Sigmoid colon (tissue), 4 donors: ENCODE results near the gene PACRG.

Experiments used
- CTCF ChIP-seq, 4 experiments: fragments of 450-650 bp in 3 of 4; fragments of 200-600 bp in 1 of 4; IDR thresholded peaks; one replicate each; pipeline ENCODE4 v1.5.1; 2016 to 2019; ENCODE audit warnings: antibody characterized with exemption in 4 of 4, mild to moderate bottlenecking in 3 of 4, moderate library complexity in 2 of 4
- POLR2A ChIP-seq, 2 donors: fragments of 450-650 bp; IDR thresholded peaks; one replicate each; pipeline ENCODE4 v1.6.1; 2016; ENCODE audit warnings: antibody characterized with exemption in 2 of 2, mild to moderate bottlenecking in 2 of 2, moderate library complexity in 2 of 2
- POLR2AphosphoS5 ChIP-seq, 4 donors: sonication (generic); formaldehyde crosslinking; IDR thresholded peaks; one replicate each; pipeline ENCODE4 v1.6.1; 2017; ENCODE audit warnings: antibody characterized with exemption in 4 of 4

GRCh38 chr6:163214259-163214658, 486.5 kb downstream of the PACRG start:
- TF ChIP-seq CTCF (IDR thresholded peaks at IDR 0.05) (no peak), POLR2AphosphoS5 (IDR thresholded peaks at IDR 0.05) (no peak), POLR2A (IDR thresholded peaks at IDR 0.05) (no peak)
